Kidney (tissue), 14 donors: ENCODE measurements around the gene COL15A1. TPM values are rescaled to one million over a fixed set of nuclear protein-coding genes. Genes with fewer than 3 reads are reported as not detected.

Source experiments
- DNase-seq, 5 donors: peaks; one replicate each; pipeline ENCODE4 v3.0.0-alpha.2; 2013 to 2020
- FAIRE-seq: peaks from 2 replicates; lab custom pipeline; 2012; peaks lifted over from hg19 to GRCh38; lab: Jason Lieb, UNC
- H3K27ac ChIP-seq, 2 donors: one replicate each; pipeline ENCODE4 v1.7.0; 2013; ENCODE audit warnings: low read depth in 2 of 2, low read length in 2 of 2, inconsistent platforms in 1 of 2
- H3K27me3 ChIP-seq: one replicate; pipeline ENCODE4 v1.7.1; 2013; ENCODE audit warnings: low read length, inconsistent platforms; ENCODE audit not compliant: control insufficient read depth, insufficient read depth
- H3K36me3 ChIP-seq, 3 donors: one replicate each; pipeline versions ENCODE4 v1.7.0 to v1.7.1; 2013; ENCODE audit warnings: low read length in 3 of 3, control low read depth in 1 of 3, inconsistent platforms in 1 of 3; ENCODE audit not compliant: insufficient read depth in 3 of 3, control insufficient read depth in 2 of 3
- H3K4me1 ChIP-seq, 3 donors: one replicate each; pipeline versions ENCODE4 v1.7.0 to v1.7.1; 2013; ENCODE audit warnings: low read length in 3 of 3, inconsistent platforms in 1 of 3, low read depth in 1 of 3; ENCODE audit not compliant: control insufficient read depth in 2 of 3, insufficient read depth in 2 of 3
- H3K4me3 ChIP-seq, 3 donors: one replicate each; pipeline versions ENCODE4 v1.7.0 to v1.8.1; 2013; ENCODE audit warnings: low read length in 3 of 3, control low read depth in 1 of 3, inconsistent platforms in 1 of 3
- H3K9ac ChIP-seq, 3 donors: one replicate each; pipeline versions ENCODE4 v1.7.0 to v1.7.1; 2013; ENCODE audit warnings: low read length in 3 of 3, control low read depth in 1 of 3, inconsistent platforms in 1 of 3
- H3K9me3 ChIP-seq, 3 donors: one replicate each; pipeline versions ENCODE4 v1.7.0 to v1.7.1; 2013; ENCODE audit warnings: low read length in 3 of 3, control low read depth in 1 of 3, inconsistent platforms in 1 of 3; ENCODE audit not compliant: control insufficient read depth in 2 of 3, insufficient read depth in 1 of 3
- CTCF ChIP-seq: IDR thresholded peaks from 3 replicates; pipeline ENCODE4 v1.5.1; 2012; ENCODE audit warnings: mild to moderate bottlenecking, moderate library complexity, borderline replicate concordance; ENCODE audit not compliant: insufficient read depth; ENCODE audit errors: extremely low read depth
- intact Hi-C: fragments of 100-400 bp; cut with DNase I; formaldehyde crosslinking; loops from one replicate; pipeline ENCODE4 v1.11.1; 2022
- polyA plus RNA-seq: library from polyadenylated mRNA; stranded (reverse); fragments of 350-450 nt; fragmentation: Illumina TruSeq; extraction: RNeasy Lipid Tissue Mini Kit (QIAGEN cat#74804); gene quantifications from one replicate; pipeline ENCODE4 v1.2.3, GENCODE V29; 2014; ENCODE audit warnings: low read depth, low replicate concordance; ENCODE audit not compliant: insufficient read depth
- total RNA-seq: library from RNA; stranded (reverse); fragmentation: NEBNext Ultra II Directional; extraction: Animal tissue kit (Norgen Biotek cat#: 25700); gene quantifications from one replicate; pipeline ENCODE4 v1.2.1, GENCODE V29; 2021
- donor health status: control.
- donor health status: control.
- donor health status: control.
- donor health status: control.
- donor health status: control.
- donor health status: DM: yes; HTN: yes; CAD: no.
- donor health status: Normal renal cell carcinoma (clear cell type).

COL15A1 gene
- total and polyA plus RNA-seq, 2 donors from 2014 or later, result 4.7 to 42.0 TPM

GRCh38 chr9:99035313-99035712 is 91.6 kb downstream of the COL15A1 start:
- Histone ChIP-seq H3K4me1 (no peaks in the 10 kb centered on the region), H3K36me3 (no peaks in the 10 kb centered on the region), H3K27me3 (no peaks in the 10 kb centered on the region), H3K4me3 (no peak overlapping the region), H3K27ac (no peak overlapping the region), H3K9me3 (no peaks in the 10 kb centered on the region), H3K9ac (no peak overlapping the region)
- DNase-seq (no peak), FAIRE-seq (no peak)
- intact Hi-C loops, result no loop called here
- no peak for TF ChIP-seq CTCF

GRCh38 chr9:99037769-99038483 is 94.2 kb downstream of the COL15A1 start:
- H3K9me3 ChIP-seq, result no peaks in the 10 kb centered on the region
- no peak for TF ChIP-seq CTCF
- FAIRE-seq (no peak), DNase-seq (no peak)
- H3K27me3 ChIP-seq, result no peaks in the 10 kb centered on the region
- no peak overlapping the region for H3K9ac ChIP-seq
- no peak overlapping the region for H3K4me3 ChIP-seq
- H3K36me3 ChIP-seq, result no peaks in the 10 kb centered on the region
- no peaks in the 10 kb centered on the region for H3K4me1 ChIP-seq
- intact Hi-C loops, result no loop called here
- H3K27ac ChIP-seq, result no peak overlapping the region

- DNase-seq (peak in 3 of 5 donors; percentile 28 to 31 (median 30)), FAIRE-seq (no peak)
- Histone ChIP-seq H3K9ac (no peak overlapping the region), H3K4me3 (no peak overlapping the region), H3K9me3 (no peaks in the 10 kb centered on the region), H3K27ac (no peak overlapping the region), H3K4me1 (no peaks in the 10 kb centered on the region), H3K27me3 (no peaks in the 10 kb centered on the region), H3K36me3 (no peaks in the 10 kb centered on the region)
- intact Hi-C loops, result no loop called here
- TF ChIP-seq CTCF, result no peak
These were observed 94.7 kb downstream of the COL15A1 start for GRCh38 chr9:99038484-99038820.
